Measurements from ENCODE around the gene SCUBE1. TPM values are rescaled to one million over a fixed set of nuclear protein-coding genes. Genes with fewer than 3 reads are reported as not detected.

Gene SCUBE1
- total RNA-seq, 1 experiment from 2014 or later: not detected

DNA sequence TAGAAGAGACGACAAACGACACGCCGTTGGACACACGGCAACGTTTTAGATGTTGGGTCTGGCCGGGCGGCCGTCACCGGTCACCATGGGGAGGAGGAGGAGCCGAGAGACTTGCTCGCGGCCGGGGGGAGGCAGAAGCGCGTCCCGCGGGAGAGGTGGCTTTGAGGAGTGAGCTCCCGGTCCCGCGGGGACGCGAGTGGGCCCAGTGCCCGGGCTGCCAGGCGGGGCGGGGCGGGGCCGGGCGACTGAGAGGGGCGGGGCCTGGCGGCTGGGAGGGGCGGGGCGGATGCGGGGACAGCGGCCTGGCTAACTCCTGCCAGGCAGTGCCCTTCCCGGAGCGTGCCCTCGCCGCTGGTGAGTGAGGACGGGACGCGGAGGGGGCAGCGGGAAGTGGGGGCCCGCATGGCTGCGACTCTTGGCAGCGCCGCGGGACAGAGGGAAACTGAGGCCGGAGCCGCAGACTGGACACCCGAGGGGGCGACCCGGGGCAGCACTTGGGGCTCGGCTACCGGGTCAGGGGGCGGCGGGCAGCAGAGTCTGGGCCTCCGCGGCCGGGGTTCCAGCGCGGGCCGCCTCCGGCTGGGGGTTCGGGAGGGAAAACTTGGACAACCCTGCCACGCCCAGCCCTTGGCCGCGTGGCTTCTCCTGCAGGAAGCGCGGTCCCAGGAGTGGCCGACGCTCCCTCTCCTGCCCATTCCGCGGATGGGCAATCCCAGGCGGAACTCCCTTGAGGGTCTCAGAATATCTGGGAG is 191.7 kb downstream of the SCUBE1 start, which contains the start of gene TSPO:
TSS of gene TSPO (plus strand) at position 309 of the 752 bp plus-strand sequence. CDS start 7,680 bp downstream, outside the sequence.
- POLR2A ChIA-PET: interaction anchor here (0.7 kb wide), 3 partner anchors 128 to 1202 kb away, joined by 5 to 9 read pairs (median 6); no protein-coding TSS in a partner anchor
- Histone ChIP-seq H3K36me3 (ENCODE audit: control insufficient read depth, insufficient read depth, low read length) (no peaks in the 10 kb centered on the region), H3K4me3 (ENCODE audit: low read depth in 2 of 2, low read length in 2 of 2) (peak within 1 kb of the TSS; percentile 55 to 62), H3K9me3 (ENCODE audit: control insufficient read depth, insufficient read depth, low read depth, low read length) (no peaks in the 10 kb centered on the region), H3K27me3 (ENCODE audit: control insufficient read depth, insufficient read depth, low read length) (no peaks in the 10 kb centered on the region), H3K27ac (ENCODE audit: low read length) (peak within 1 kb of the TSS; percentile 88), H3K4me1 (ENCODE audit: control insufficient read depth, insufficient read depth, low read length) (peaks cover 6% of the 10 kb centered on the region; the same call in 1 of the 2 replicates)
- BruUV-seq (replicated peaks): TSS peak; percentile 63
- CTCF ChIA-PET: no interaction called here
- DNase-seq (ENCODE audit: low read depth, low spot score) (no peak), ATAC-seq (peak; percentile 79)
- in situ Hi-C loops (cut with HindIII; ENCODE audit: low pct_unique_long_range_greater_than_20kb, low sequenced_read_pairs) (no loop called here), intact Hi-C loops (cut with micrococcal nuclease; ENCODE audit: unreplicated experiment) (no loop called here)
- TF ChIP-seq SIN3A (IDR thresholded peaks at IDR 0.05; ENCODE audit: borderline replicate concordance, insufficient read depth, low read depth, low read length): 0 out of 2 replicates have a peak, but pooled peaks have one; percentile 21
- TF ChIP-seq, protein P1, sequence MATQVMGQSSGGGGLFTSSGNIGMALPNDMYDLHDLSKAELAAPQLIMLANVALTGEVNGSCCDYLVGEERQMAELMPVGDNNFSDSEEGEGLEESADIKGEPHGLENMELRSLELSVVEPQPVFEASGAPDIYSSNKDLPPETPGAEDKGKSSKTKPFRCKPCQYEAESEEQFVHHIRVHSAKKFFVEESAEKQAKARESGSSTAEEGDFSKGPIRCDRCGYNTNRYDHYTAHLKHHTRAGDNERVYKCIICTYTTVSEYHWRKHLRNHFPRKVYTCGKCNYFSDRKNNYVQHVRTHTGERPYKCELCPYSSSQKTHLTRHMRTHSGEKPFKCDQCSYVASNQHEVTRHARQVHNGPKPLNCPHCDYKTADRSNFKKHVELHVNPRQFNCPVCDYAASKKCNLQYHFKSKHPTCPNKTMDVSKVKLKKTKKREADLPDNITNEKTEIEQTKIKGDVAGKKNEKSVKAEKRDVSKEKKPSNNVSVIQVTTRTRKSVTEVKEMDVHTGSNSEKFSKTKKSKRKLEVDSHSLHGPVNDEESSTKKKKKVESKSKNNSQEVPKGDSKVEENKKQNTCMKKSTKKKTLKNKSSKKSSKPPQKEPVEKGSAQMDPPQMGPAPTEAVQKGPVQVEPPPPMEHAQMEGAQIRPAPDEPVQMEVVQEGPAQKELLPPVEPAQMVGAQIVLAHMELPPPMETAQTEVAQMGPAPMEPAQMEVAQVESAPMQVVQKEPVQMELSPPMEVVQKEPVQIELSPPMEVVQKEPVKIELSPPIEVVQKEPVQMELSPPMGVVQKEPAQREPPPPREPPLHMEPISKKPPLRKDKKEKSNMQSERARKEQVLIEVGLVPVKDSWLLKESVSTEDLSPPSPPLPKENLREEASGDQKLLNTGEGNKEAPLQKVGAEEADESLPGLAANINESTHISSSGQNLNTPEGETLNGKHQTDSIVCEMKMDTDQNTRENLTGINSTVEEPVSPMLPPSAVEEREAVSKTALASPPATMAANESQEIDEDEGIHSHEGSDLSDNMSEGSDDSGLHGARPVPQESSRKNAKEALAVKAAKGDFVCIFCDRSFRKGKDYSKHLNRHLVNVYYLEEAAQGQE (IDR thresholded peaks at IDR 0.05; ENCODE audit: insufficient read depth in 1 of 2, low read depth in 2 of 2, low read length in 1 of 2): no peak

DNA sequence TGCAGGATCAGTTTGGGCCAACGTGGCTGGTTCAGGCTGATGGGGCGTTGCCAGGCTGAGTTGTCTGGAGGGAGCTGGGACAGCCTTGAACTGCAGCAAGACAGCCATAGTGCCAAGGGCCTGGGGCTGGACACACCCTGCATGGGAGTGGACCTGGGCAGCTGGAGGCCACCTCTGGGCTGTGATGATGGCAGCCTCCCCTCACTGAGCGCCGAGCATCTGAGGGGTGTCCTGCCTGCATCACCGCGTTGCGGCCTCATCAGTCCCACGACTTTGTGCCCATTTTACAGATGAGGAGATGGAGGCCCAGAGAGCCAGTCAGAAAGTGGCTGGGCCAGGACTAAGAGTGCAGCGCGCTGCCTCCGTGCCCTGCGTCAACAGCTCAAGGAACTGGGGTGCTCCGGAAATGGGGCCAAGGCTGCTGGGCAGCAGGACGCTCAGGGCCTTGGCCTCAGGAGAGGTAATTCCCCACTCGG is 192.4 kb downstream of the SCUBE1 start:
- BruUV-seq (replicated peaks): no TSS peak
- POLR2A ChIA-PET: interaction anchor here (0.7 kb wide), 3 partner anchors 127 to 1201 kb away, joined by 5 to 9 read pairs (median 6); no protein-coding TSS in a partner anchor
- in situ Hi-C loops (cut with HindIII; ENCODE audit: low pct_unique_long_range_greater_than_20kb, low sequenced_read_pairs): no loop called here

More for the DNA sequence above, 192.4 kb downstream of the SCUBE1 start:
- H3K4me1 ChIP-seq (ENCODE audit: control insufficient read depth, insufficient read depth, low read length): peaks cover 6% of the 10 kb centered on the region; the same call in 1 of the 2 replicates
- CTCF ChIA-PET: no interaction called here
- TF ChIP-seq SIN3A (IDR thresholded peaks at IDR 0.05; ENCODE audit: borderline replicate concordance, insufficient read depth, low read depth, low read length) (no peak), POLR2AphosphoS5 (IDR thresholded peaks at IDR 0.05; ENCODE audit: low read depth, low read length) (no peak), TCF7L2 (IDR thresholded peaks at IDR 0.05; ENCODE audit: low read depth, low read length) (no peak)
- TF ChIP-seq, protein P2, sequence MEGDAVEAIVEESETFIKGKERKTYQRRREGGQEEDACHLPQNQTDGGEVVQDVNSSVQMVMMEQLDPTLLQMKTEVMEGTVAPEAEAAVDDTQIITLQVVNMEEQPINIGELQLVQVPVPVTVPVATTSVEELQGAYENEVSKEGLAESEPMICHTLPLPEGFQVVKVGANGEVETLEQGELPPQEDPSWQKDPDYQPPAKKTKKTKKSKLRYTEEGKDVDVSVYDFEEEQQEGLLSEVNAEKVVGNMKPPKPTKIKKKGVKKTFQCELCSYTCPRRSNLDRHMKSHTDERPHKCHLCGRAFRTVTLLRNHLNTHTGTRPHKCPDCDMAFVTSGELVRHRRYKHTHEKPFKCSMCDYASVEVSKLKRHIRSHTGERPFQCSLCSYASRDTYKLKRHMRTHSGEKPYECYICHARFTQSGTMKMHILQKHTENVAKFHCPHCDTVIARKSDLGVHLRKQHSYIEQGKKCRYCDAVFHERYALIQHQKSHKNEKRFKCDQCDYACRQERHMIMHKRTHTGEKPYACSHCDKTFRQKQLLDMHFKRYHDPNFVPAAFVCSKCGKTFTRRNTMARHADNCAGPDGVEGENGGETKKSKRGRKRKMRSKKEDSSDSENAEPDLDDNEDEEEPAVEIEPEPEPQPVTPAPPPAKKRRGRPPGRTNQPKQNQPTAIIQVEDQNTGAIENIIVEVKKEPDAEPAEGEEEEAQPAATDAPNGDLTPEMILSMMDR (IDR thresholded peaks at IDR 0.05): no peak
- TF ChIP-seq, protein P1 (IDR thresholded peaks at IDR 0.05; ENCODE audit: insufficient read depth in 1 of 2, low read depth in 2 of 2, low read length in 1 of 2): no peak
- intact Hi-C loops (cut with micrococcal nuclease; ENCODE audit: unreplicated experiment): no loop called here
- DNase-seq (ENCODE audit: low read depth, low spot score): no peak
- no peaks in the 10 kb centered on the region for H3K36me3 ChIP-seq (ENCODE audit: control insufficient read depth, insufficient read depth, low read length)
- no peak overlapping the region for H3K27ac ChIP-seq (ENCODE audit: low read length)
- H3K4me3 ChIP-seq (ENCODE audit: low read depth in 2 of 2, low read length in 2 of 2): peak overlapping the region; percentile 55 to 62
- H3K27me3 ChIP-seq (ENCODE audit: control insufficient read depth, insufficient read depth, low read length): no peaks in the 10 kb centered on the region
- ATAC-seq: no peak; the same call in 1 of the 2 replicates
- no peaks in the 10 kb centered on the region for H3K9me3 ChIP-seq (ENCODE audit: control insufficient read depth, insufficient read depth, low read depth, low read length)
